Mammary epithelial cell (primary cell): ENCODE data around the gene STAG3.

Source experiments
- EZH2 ChIP-seq: IDR thresholded peaks from 2 replicates; pipeline ENCODE4 v1.6.1; 2012; ENCODE audit warnings: low read length, inconsistent platforms, borderline replicate concordance
- TF ChIP-seq, protein P1 (sequence below), 2 donors: IDR thresholded peaks in 1 of 2; conservative IDR thresholded peaks in 1 of 2; 2 replicates each; pipeline ENCODE4 v1.5.1; 2011 to 2012; ENCODE audit warnings: inconsistent platforms in 2 of 2, low read length in 2 of 2, mild to moderate bottlenecking in 2 of 2, control low read depth in 1 of 2, low read depth in 1 of 2; ENCODE audit not compliant: insufficient read depth in 1 of 2; ENCODE audit errors: extremely low read depth in 1 of 2

DNA sequence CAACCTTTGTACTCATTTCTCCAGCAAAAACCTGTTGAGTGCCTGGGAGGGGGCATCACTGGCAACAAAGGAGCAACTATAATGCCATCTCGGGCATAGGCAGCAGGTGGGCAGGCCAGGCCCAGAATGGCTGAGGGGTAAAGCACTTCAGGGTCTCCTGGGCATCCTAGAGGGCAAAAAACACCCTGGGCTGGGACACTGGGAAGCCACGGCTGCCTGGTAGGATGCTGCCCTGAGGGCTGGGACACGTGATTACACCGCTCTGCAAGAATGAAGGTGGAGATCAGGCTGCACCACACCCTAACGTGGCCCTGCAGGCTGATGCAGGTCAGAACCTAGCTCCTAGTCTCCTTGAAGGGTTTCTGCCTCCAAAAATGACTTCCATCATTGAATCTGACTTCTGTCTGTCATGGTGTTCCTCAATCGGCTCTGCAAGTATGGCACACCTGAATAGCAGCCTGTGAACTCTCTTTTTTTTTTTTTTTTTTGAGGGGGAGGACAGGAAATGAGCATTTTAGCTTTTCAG is 14.6 kb upstream of the STAG3 start:
- TF ChIP-seq, protein P1, sequence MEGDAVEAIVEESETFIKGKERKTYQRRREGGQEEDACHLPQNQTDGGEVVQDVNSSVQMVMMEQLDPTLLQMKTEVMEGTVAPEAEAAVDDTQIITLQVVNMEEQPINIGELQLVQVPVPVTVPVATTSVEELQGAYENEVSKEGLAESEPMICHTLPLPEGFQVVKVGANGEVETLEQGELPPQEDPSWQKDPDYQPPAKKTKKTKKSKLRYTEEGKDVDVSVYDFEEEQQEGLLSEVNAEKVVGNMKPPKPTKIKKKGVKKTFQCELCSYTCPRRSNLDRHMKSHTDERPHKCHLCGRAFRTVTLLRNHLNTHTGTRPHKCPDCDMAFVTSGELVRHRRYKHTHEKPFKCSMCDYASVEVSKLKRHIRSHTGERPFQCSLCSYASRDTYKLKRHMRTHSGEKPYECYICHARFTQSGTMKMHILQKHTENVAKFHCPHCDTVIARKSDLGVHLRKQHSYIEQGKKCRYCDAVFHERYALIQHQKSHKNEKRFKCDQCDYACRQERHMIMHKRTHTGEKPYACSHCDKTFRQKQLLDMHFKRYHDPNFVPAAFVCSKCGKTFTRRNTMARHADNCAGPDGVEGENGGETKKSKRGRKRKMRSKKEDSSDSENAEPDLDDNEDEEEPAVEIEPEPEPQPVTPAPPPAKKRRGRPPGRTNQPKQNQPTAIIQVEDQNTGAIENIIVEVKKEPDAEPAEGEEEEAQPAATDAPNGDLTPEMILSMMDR (conservative IDR thresholded peaks at IDR 0.05 in 1 of 2, IDR thresholded peaks at IDR 0.05 in 1 of 2; ENCODE audit: extremely low read depth in 1 of 2, insufficient read depth in 1 of 2, low read depth in 1 of 2, low read length in 2 of 2), result no peak
- no peak for TF ChIP-seq EZH2
